Suppressor macrophage treated with lipopolysaccharide for 4 hours (primary cell): ENCODE data around the gene NCF1.
A peak's percentile ranks its signal among the peaks of the same experiment; 100 is the strongest.
"Not testable (repeated sequence)": the region's sequence is repeated elsewhere in the genome, so short reads cannot be mapped to it uniquely, and the experiment has no call there.

Experiments used
- DNase-seq: peaks from one replicate; pipeline ENCODE4 v3.0.0-alpha.2; 2020

The NCF1 gene

DNA sequence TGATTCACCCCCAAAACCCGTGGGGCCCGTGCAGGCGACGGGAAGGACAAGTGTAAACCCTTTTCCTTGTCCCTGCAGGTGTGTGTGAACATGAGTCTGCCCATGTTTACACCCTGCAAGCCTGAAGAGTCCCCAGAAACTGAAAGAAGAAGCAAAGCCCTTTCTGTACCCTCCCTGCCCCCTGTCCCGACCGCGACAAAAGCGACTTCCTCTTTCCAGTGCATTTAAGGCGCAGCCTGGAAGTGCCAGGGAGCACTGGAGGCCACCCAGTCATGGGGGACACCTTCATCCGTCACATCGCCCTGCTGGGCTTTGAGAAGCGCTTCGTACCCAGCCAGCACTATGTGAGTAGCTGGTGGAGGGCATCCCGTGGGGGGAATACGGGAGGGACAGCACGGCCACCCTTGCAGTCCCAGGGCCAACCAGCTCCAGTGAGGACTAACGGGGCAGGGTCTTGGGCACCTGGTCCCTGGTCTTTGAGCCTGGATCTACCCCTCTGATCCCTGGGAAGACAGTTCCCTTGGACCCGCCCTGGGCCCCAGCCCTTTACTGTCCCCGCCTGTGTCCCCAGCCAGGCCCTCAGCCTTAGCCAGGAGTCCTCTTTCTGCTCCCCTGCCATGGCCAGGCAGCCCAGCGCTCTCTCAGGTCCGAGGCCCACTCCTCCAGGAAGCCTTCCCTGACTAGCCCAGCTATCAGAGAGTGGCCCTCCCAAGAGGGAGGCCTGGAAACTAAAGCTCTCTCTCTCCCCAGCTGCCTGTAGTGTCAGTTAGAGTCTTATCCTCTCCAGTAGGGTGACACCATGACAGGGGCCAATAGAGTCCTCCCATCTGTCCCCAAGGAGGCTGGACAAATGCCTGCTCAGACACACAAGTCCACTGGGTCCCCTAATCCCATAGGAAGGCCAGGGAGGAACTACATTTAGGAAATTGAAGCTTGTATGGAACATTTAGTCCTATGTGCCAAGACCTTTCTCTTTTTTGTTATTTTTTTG lies at the start of gene NCF1:
TSS of gene NCF1 (plus strand) at position 252 of the 991 bp plus-strand sequence. CDS start at position 273, 21 bp downstream.
- not testable (repeated sequence) for DNase-seq

DNA sequence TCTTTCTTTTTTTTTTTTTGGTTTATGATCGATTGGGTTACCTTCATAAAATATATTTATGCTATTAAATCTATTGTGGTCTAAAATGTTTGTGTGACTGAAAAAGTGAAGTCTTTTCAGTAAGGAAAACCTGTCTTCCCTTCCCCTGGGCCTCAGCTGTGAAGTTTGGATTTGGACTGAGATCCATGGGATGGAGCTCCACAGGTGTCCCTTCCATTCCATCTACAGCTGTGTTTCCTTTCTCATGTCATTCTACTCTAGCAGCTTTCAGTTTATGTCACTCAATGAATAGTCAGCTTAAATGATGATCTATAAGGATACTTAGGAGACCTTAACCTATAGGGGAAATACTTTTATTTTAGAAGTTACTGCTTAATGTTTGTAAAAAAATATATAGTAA lies 48.0 kb upstream of the NCF1 start:
- no peak for DNase-seq

DNA sequence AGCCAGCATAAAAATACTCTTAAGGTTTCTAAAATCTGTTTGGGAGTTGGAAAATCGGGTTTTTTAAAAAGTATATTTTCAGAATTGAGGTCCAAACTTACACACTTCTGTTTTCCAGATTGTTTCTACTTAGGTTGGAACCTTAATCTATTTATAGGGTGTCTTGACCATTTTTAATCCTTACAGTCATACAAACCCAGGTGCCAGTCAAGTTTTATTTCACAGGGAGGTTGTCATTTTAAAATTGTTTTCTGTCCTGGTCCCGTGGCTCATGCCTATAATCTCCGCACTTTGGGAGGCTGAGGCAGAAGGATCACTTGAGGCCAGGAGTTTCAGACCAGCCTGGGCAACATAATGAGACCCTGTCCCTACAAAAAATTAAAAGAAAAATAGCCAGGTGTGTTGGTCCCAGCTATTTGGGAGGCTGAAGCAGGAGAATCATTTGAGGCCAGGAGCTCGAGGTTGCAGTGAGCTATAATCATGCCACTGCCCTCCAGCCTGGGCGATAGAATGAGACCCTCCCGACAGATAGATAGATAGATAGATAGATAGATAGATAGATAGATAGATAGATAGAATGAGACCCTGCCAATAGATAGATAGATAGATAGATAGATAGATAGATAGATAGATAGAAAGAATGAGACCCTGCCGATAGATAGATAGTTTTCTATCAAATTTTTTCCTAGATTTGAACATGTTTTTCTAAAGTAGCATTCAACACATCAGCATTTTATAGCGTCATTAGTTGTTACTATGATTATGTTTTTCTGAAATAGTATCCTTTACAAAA lies 47.3 kb upstream of the NCF1 start:
- DNase-seq = no peak

DNA sequence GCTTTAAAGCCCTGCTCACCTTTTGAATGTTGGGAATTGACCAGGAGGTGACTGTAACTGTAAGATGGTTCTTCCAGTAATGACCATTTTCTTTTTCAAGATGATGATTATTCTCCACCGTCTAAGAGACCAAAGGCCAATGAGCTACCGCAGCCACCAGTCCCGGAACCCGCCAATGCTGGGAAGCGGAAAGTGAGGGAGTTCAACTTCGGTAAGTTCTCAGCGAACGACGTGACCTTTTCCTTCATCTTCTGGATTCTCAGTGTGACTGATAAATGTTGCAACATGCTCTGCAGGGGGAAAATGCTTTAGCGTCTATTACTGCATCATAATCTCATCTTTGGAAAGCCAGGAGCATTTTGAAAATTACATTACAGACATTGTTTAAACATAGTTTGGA lies 45.1 kb upstream of the NCF1 start:
- DNase-seq = not testable (repeated sequence)

DNA sequence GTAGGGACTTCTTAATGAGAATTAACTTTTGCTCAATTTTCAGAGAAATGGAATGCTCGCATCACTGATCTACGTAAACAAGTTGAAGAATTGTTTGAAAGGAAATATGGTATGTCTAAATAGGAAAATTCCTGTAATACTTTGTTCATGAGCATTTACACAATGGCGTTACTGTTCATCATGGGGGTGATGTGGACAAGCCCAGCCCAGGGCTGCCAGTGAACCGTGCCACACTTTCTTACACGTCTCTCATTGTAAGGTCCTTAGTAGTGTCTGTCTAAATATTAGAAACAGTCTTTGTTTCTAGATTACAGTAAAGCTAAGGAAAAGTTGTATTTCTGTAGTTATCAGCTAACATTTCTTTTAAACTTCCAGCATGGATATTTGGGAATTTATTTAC lies 43.6 kb upstream of the NCF1 start:
- DNase-seq = not testable (repeated sequence)

DNA sequence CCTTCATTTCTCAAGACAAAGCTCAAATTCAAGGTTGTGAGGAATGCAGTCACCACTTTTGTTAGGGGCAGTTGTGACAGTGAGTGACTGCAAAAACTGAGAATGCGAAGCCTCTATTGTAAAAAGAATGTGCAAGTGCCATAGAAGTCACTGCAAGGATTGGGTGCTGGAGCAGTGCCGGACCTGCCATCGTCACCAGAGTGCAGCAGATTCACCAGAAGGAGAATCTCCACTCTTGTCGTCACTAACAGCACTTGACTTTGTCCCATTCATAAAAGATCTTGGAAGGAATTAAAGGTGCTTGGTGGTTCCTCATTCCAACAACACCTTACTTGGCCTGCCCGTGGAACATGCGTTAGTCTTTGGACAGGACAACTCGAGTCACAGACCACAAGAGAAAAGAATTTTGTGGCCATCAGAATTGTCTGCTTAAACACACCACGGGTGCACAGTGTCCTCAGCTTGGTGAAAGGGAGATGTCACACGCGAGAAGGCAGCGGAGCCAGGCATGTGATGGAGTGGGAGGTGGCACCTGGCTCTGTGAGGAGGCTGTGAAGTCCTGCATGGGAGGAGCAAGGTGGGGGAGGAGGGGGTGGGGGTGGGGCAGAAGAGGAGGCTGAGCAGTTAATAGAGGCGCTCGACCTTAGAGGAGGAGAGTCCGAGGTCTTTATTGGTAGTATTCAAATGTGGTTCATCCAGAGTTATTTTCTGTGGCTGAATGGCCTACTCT lies 33.7 kb upstream of the NCF1 start:
- DNase-seq = not testable (repeated sequence)

DNA sequence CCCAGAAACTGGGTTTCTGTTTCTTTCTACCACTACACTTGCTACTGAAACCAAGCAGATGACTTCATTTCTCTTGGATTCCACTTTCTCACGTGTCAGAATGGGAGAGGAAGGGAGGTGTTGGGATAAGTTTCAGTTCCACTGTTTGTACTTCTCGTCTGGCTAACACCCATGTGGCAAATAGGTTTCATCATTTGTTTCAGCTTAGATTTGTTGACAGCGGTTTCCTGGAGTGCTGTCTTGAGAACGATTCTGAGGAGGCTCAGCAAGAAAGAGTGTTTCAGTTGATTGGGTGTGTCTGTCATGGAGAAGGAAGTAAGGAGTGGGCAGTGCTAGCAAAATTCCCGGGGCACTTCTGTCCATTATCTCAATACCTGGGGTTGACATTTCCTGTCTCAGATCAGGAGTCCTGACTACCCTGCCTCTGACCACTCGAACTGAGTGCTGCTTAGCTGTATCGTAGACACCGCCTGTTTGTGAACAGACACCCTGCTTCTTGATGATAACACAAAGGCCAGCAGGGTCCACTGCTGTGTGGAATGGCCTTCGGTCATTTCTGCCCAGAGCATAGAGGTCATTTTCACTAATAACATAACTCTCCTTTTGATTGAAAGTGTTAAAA lies 29.8 kb upstream of the NCF1 start:
- DNase-seq = not testable (repeated sequence)

DNA sequence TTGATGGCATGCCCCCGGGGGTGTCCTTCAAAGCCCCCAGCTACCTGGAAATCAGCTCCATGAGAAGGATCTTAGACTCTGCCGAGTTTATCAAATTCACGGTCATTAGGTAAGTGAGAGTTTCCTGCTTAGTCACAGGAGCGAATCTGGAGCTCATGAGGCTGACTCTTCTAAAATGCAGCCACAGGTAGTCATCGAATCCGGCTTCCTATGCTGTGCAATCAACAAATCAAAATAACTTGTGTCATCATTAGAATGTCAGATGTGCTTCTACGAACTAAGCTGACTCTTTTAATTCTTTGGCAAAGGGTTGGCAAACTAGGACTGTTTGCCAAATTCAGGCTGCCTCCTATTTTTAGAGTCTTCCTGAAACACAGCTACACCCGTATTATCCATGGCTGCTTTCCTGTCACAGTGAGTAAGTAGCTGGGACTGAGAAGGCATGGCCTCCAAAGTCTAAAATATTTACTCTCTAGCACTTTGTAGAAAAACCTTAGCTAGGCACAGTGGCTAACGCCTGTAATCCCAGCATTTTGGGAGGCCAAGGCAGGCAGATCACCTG lies 19.8 kb upstream of the NCF1 start:
- not testable (repeated sequence) for DNase-seq

DNA sequence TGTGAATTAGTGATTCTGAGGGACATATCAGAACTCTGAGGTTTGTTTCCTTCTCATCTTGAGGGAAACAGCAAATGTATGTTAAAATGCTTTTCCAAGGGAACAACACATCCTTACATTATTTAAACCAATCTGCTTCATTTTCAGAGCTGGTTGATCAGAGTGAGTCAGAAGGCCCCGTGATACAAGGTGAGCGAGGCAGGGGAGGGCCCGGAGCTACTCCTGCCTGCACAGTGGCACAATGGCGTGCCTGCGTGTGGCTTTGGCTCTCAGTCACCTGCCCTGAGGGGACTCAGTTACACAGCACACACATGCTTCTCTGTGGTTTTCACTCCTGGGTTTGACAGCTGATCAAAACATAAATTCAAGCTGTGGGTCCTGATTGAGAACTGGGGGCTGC lies 17.1 kb upstream of the NCF1 start:
- not testable (repeated sequence) for DNase-seq

DNA sequence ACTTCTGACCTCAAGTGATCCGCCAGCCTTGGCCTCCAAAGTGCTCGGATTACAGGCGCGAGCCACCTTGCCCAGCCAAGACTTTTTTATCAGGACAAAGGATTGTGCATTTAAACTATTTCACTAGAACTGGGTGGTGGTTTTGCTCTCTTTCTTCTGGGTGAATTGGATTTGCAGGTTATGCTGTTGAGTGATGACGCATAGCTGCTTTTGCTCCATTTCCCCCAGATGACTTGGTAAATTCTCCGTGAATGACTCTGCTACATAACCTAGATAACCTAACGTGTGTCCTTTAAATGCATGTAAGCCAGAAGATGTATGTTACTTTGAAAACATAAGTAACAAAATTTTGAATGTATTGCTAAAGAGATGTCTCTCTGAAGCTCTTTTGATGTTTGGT lies 15.5 kb upstream of the NCF1 start:
- DNase-seq = not testable (repeated sequence)

DNA sequence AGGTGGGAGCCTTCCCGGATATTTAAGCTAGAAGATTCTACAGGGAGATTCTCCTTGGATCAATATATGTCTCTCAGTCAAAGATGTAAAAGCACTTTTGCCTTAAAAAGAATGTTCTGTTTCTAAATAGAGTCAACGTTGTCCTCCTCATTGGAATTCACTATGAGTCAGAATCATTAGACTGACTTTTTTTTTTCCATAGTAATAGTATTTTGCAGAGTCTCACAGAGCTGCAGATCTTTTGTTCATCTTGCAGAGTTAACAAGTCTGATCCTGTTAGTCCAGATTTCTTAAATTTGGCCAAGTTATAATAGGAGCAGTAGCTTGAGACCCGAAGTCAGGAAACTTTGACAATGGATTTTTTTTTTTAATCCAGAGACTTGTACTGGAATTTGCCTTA lies 14.8 kb upstream of the NCF1 start:
- not testable (repeated sequence) for DNase-seq

DNA sequence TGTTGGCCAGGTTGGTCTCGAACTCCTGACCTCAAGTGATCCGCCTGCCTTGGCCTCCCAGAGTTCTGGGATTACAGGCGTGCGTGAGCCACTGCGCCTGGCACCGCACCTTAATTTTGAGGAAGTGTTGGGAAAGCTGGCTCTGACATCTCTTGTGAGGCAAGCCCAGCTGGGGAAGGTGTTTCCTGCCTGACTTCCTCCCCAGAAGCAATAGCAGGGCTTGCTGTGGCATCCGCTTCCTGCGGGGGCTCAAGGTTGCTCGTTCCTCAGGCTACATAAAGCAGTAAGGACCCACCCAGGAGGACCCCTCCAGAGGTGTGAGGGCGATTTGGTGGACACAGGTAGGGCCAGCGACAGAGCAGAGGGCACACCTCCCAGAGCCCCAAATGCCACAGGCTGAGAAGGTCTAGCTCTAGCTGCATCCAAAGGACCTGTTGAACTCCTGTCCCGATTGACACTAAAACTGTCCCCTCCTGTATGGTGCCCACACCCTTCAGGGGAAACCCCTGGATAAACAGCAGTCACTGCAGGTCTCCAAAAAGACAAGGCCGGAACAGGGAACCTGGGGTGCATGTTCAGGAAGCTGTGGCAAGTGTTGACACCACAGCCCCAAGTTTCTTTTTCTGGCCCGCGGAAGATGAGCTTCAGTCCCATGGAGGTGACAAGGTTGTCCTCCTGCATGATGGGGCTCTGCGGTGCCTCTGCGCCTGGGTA lies 8.4 kb upstream of the NCF1 start:
- not testable (repeated sequence) for DNase-seq

DNA sequence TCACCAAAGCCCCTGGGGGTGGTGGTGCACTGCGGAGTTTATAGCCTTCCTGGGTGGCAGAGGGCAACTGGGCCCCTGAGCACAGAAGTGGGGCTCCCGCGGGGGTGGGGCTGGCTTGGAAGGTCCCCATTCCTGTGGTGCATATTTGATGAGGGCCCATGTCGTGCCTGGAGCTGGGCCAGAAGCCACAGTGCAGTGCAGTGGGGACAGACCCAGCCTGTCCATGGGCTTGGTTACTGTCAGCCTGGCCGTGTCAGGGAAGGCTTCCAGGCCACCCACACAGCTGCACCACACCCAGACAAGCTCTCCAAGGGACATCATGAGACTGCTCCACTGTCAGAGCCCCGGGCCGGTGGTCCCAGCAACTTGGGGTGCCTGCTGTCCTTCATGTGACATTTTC lies 7.3 kb upstream of the NCF1 start:
- not testable (repeated sequence) for DNase-seq

DNA sequence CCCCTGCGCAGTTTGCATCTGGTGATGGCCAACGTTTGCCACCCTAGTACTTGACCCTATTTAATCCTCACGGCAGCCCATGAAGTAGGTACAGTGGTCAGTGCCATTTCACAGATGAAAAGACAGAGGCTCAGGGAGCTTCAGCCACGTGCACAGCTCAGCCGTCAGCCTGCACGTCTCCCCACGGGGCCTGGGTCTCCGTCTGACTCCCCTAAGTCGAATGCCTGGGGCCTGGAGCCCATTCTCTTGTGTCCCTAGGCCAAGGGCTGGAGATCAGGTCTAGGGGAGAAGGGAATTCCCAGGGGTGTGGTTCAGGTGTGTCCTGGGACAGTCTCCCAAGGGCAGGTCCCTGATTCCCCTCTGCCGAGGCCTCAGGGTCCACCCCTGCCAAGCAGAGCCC lies 6.8 kb upstream of the NCF1 start:
- DNase-seq = not testable (repeated sequence)

DNA sequence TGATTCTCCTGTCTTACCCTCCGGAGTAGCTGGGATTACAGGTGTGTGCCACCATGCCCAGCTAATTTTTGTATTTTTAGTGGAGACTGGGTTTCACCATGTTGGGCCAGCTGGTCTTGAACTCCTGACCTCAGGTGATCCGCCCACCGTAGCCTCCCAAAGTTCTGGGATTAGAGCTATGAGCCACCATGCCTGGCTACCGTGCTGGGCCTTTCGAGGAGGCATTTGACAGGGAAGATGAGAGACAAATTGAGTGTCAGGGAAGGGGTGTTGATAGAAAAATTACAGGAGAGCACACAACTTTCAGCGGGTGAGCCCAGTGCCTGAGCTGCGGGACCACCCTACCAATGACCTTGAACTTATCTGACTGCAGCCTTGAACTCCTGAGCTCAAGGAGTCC lies 3.7 kb upstream of the NCF1 start:
- DNase-seq = not testable (repeated sequence)

DNA sequence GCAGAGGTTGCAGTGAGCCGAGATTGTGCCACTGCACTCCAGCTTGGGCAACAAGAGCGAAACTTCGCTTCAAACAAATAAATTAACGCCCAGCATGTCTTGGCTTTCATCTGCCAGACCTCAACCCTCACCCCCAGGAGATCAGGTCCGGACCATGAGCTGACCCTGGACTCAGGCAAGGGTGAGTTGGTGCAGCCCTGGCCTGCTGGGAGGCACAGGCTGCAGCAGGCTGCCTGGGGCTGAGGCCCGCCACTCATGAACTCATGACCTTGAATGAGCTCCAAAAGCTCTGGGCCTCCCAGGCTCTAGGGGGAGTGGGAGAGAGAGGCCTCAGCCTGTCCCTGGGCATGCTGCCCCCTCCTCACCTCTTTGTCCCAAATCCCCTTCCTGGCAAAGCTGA lies 1.7 kb upstream of the NCF1 start:
- not testable (repeated sequence) for DNase-seq

DNA sequence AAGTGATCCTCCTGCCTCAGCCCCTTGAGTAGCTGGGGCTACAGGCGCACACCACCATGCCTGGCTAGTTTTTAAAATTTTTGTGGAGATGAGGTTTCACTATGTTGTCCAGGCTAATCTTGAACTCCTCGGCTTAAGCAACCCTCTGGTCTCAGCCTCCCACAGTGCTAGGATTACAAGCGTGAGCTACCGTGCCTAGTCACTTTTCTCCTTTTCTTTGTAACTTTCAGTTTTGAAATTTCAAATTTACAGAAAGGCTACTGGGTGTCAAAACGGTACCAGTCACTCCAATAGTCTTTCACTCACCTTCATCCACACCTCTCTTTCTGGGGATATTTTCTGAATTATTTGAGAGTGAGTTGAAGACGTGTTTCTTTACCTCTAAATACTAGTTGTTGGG lies 1.3 kb downstream of the NCF1 start:
- not testable (repeated sequence) for DNase-seq

DNA sequence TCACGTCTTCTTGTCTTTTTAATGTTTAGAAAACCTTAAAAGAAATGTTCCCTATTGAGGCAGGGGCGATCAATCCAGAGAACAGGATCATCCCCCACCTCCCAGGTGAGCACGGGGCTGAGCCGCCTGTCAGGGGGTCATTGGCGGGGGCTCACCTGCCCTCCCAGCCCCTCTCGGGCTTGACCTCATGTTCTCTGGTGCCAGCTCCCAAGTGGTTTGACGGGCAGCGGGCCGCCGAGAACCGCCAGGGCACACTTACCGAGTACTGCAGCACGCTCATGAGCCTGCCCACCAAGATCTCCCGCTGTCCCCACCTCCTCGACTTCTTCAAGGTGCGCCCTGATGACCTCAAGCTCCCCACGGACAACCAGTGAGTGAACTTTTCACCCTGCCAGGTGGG lies 5.2 kb downstream of the NCF1 start:
- DNase-seq = not testable (repeated sequence)

DNA sequence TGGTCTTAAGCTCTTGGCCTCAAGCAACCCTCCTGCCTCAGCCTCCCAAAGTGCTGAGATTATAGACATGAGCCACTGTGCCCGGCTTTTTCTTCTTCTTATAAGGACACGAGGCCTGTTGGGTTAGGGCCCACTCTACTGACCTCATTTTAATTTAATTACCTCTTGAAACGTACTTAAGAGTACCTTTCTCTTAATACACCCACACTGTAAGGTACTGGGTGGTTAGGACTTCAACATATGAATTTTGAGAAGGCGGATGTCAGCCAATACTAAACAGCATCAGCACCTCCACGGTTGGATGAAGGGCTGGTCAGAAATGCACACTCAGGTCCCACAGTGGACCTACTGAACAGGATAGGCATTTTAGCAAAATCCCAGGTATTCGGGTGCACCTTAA lies 7.9 kb downstream of the NCF1 start:
- not testable (repeated sequence) for DNase-seq

DNA sequence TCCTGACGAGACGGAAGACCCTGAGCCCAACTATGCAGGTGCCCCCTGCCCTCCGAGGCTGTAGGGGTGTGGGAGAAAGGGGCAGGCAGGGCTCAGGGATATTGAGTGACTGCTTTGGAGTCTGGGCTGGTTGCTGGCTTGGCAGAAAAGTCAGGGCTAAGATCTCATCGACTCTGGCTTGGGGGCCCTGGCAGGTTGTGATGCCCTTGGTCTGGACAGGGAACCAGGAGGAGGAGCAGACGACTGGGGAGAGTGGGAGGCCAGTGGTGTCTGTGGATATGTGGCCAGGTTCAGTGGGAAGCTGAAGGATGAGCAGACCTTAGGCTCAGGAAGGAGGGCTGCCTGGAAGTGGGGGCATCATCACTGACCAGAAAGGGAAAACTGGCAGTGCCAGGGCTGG lies 9.8 kb downstream of the NCF1 start:
- not testable (repeated sequence) for DNase-seq

DNA sequence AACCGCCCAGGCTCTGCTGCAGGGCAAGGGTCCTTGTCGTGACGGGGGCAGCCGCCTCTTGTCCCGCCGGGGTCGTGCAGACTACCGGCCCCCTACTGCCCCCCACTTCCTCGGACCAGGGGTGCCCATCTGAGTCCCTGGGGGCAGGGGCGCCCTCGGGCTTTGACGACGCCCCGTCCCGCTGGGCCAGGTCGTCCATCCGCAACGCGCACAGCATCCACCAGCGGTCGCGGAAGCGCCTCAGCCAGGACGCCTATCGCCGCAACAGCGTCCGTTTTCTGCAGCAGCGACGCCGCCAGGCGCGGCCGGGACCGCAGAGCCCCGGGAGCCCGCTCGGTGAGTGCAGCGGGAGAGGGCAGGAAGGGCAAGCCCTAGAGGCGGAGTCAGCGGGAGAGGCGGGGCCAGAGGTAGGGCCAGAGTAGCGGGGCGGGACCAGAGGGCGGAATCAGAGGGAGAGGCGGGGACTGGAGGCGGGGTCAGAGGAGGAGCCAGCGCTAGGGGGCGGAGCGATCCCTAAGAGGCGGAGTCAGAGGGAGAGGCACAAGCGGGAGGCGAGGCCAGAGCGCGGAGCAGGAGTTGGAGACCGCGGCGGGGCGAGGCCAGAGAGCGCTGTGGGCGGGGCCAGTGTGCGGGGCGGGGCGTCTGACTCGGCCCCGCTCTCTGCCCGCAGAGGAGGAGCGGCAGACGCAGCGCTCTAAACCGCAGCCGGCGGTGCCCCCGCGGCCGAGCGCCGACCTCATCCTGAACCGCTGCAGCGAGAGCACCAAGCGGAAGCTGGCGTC lies 14.7 kb downstream of the NCF1 start:
- DNase-seq = peak; percentile 94
